HEK293 (cell line): Measurements from ENCODE around the gene KLK11.

Experiments used
- CTCF ChIA-PET: fragments of 350-600 bp; formaldehyde crosslinking; extraction: SDS; loops from one replicate; lab custom pipeline; 2021; ENCODE audit warnings: antibody characterized with exemption; lab: Yijun Ruan, JAX
- POLR2A ChIA-PET: fragments of 300-600 bp; formaldehyde crosslinking; extraction: SDS; loops from one replicate; lab custom pipeline; 2020; ENCODE audit warnings: antibody characterized with exemption, inconsistent platforms; lab: Yijun Ruan, JAX
- H3K27ac ChIP-seq: fragments of 200-500 bp; sonication (Bioruptor generic); 2 replicates; pipeline ENCODE4 v1.5.1; 2014; ENCODE audit warnings: low read depth, low read length, control low read depth, inconsistent platforms; ENCODE audit errors: extremely low read depth
- H3K36me3 ChIP-seq, 2 experiments: fragments of 200-500 bp in 1 of 2; sonication (Bioruptor generic) in 1 of 2; 1 replicate in 1 of 2; 2 replicates in 1 of 2; pipeline ENCODE4 v1.5.1; 2014 to 2017; ENCODE audit warnings: inconsistent platforms in 2 of 2, low read length in 2 of 2; ENCODE audit not compliant: control insufficient read depth in 2 of 2, insufficient read depth in 1 of 2
- H3K4me1 ChIP-seq: fragments of 200-500 bp; sonication (Bioruptor generic); 2 replicates; pipeline ENCODE4 v1.5.1; 2014; ENCODE audit warnings: mild to moderate bottlenecking, low read length, inconsistent platforms; ENCODE audit not compliant: control insufficient read depth, insufficient read depth
- H3K4me3 ChIP-seq: 2 replicates; pipeline ENCODE4 v1.5.1; 2011; ENCODE audit warnings: low read depth, mild to moderate bottlenecking, control low read depth, low read length, moderate library complexity
- H3K9me3 ChIP-seq: fragments of 200-500 bp; sonication (Bioruptor generic); 2 replicates; pipeline ENCODE4 v1.5.1; 2014; ENCODE audit warnings: low read depth, low read length, inconsistent platforms; ENCODE audit not compliant: control insufficient read depth, insufficient read depth
- MYNN ChIP-seq: fragments of 450-650 bp; formaldehyde crosslinking; IDR thresholded peaks from 2 replicates; pipeline ENCODE4 v1.5.1; 2016; ENCODE audit warnings: missing biosample characterization, missing genetic modification characterization, borderline replicate concordance
- YY2 ChIP-seq: fragments of 450-650 bp; formaldehyde crosslinking; IDR thresholded peaks from 2 replicates; pipeline ENCODE4 v1.5.1; 2016; ENCODE audit warnings: missing biosample characterization, missing genetic modification characterization
- ZBTB1 ChIP-seq: fragments of 450-650 bp; formaldehyde crosslinking; IDR thresholded peaks from 2 replicates; pipeline ENCODE4 v1.5.1; 2016; ENCODE audit warnings: missing biosample characterization, missing genetic modification characterization
- ZBTB48 ChIP-seq: fragments of 450-650 bp; formaldehyde crosslinking; IDR thresholded peaks from 2 replicates; pipeline ENCODE4 v1.5.1; 2016; ENCODE audit warnings: missing biosample characterization, missing genetic modification characterization
- ZFHX2 ChIP-seq: fragments of 450-650 bp; formaldehyde crosslinking; conservative IDR thresholded peaks from 2 replicates; pipeline ENCODE4 v1.5.1; 2016; ENCODE audit warnings: missing biosample characterization, missing genetic modification characterization
- ZFP41 ChIP-seq: fragments of 450-650 bp; formaldehyde crosslinking; IDR thresholded peaks from 2 replicates; pipeline ENCODE4 v1.5.1; 2016; ENCODE audit warnings: missing biosample characterization, missing genetic modification characterization, borderline replicate concordance
- ZNF112 ChIP-seq: fragments of 450-650 bp; formaldehyde crosslinking; IDR thresholded peaks from 2 replicates; pipeline ENCODE4 v1.5.0; 2017; ENCODE audit warnings: missing biosample characterization, missing genetic modification characterization
- ZNF184 ChIP-seq: fragments of 450-650 bp; IDR thresholded peaks from 2 replicates; pipeline ENCODE4 v1.5.1; 2018; ENCODE audit warnings: missing biosample characterization, mild to moderate bottlenecking, missing genetic modification characterization
- ZNF214 ChIP-seq: fragments of 450-650 bp; formaldehyde crosslinking; IDR thresholded peaks from 2 replicates; pipeline ENCODE4 v1.5.1; 2017; ENCODE audit warnings: missing biosample characterization, mild to moderate bottlenecking, missing genetic modification characterization, borderline replicate concordance
- ZNF274 ChIP-seq, 2 experiments: fragments of 200-500 bp in 1 of 2; fragments of 450-650 bp in 1 of 2; sonication (Bioruptor generic) in 1 of 2; formaldehyde crosslinking in 1 of 2; IDR thresholded peaks; 2 replicates each; pipeline versions ENCODE4 v1.5.1 to v1.6.1; 2014 to 2016; ENCODE audit warnings: borderline replicate concordance in 1 of 2, inconsistent platforms in 1 of 2, low read length in 1 of 2, missing biosample characterization in 1 of 2, missing genetic modification characterization in 1 of 2
- ZNF366 ChIP-seq: fragments of 450-650 bp; formaldehyde crosslinking; conservative IDR thresholded peaks from 2 replicates; pipeline ENCODE4 v1.5.1; 2016; ENCODE audit warnings: missing biosample characterization, missing genetic modification characterization
- ZNF510 ChIP-seq: fragments of 450-650 bp; formaldehyde crosslinking; IDR thresholded peaks from 2 replicates; pipeline ENCODE4 v1.5.1; 2018; ENCODE audit warnings: mild to moderate bottlenecking, missing genetic modification characterization, missing biosample characterization; ENCODE audit not compliant: insufficient replicate concordance
- ZNF530 ChIP-seq: fragments of 450-650 bp; formaldehyde crosslinking; IDR thresholded peaks from 2 replicates; pipeline ENCODE4 v1.5.1; 2016; ENCODE audit warnings: low read depth, missing biosample characterization, missing genetic modification characterization
- ZNF555 ChIP-seq: fragments of 450-650 bp; formaldehyde crosslinking; conservative IDR thresholded peaks from 2 replicates; pipeline ENCODE4 v1.5.1; 2017; ENCODE audit warnings: missing biosample characterization, mild to moderate bottlenecking, missing genetic modification characterization, inconsistent platforms
- ZNF585B ChIP-seq: fragments of 450-650 bp; formaldehyde crosslinking; IDR thresholded peaks from 2 replicates; pipeline ENCODE4 v1.5.1; 2016; ENCODE audit warnings: missing biosample characterization, missing genetic modification characterization
- ZNF626 ChIP-seq: fragments of 450-650 bp; sonication (Bioruptor Pico); formaldehyde crosslinking; IDR thresholded peaks from 2 replicates; pipeline ENCODE4 v1.5.1; 2018; ENCODE audit warnings: missing biosample characterization, missing genetic modification characterization, inconsistent platforms
- ZNF76 ChIP-seq: fragments of 450-650 bp; formaldehyde crosslinking; IDR thresholded peaks from 2 replicates; pipeline ENCODE4; 2016; ENCODE audit warnings: low read depth, missing biosample characterization, missing genetic modification characterization, borderline replicate concordance
- ZNF768 ChIP-seq: fragments of 450-650 bp; formaldehyde crosslinking; IDR thresholded peaks from 2 replicates; pipeline ENCODE4 v1.5.1; 2018; ENCODE audit warnings: missing biosample characterization, mild to moderate bottlenecking, missing genetic modification characterization
- ZSCAN16 ChIP-seq: fragments of 450-650 bp; formaldehyde crosslinking; IDR thresholded peaks from 2 replicates; pipeline ENCODE4 v1.5.1; 2016; ENCODE audit warnings: missing biosample characterization, missing genetic modification characterization
- TF ChIP-seq, protein P1 (sequence below): fragments of 450-650 bp; formaldehyde crosslinking; IDR thresholded peaks from 2 replicates; pipeline ENCODE4 v1.5.1; 2016; ENCODE audit warnings: missing biosample characterization, missing genetic modification characterization
- TF ChIP-seq, protein P2 (sequence below): fragments of 450-650 bp; formaldehyde crosslinking; IDR thresholded peaks from 2 replicates; pipeline ENCODE4 v1.5.1; 2016; ENCODE audit warnings: missing biosample characterization, missing genetic modification characterization, borderline replicate concordance
- TF ChIP-seq, protein P3 (sequence below): fragments of 450-650 bp; IDR thresholded peaks from 2 replicates; pipeline ENCODE4 v1.5.1; 2018; ENCODE audit warnings: missing biosample characterization, missing genetic modification characterization
- TF ChIP-seq, protein P4 (sequence below): fragments of 450-650 bp; formaldehyde crosslinking; IDR thresholded peaks from 2 replicates; pipeline ENCODE4 v1.5.1; 2016; ENCODE audit warnings: missing biosample characterization, missing genetic modification characterization
- TF ChIP-seq, protein P5 (sequence below): fragments of 450-650 bp; formaldehyde crosslinking; IDR thresholded peaks from 2 replicates; pipeline ENCODE4 v1.5.1; 2017; ENCODE audit warnings: missing biosample characterization, mild to moderate bottlenecking, missing genetic modification characterization, moderate library complexity

KLK11 gene

DNA sequence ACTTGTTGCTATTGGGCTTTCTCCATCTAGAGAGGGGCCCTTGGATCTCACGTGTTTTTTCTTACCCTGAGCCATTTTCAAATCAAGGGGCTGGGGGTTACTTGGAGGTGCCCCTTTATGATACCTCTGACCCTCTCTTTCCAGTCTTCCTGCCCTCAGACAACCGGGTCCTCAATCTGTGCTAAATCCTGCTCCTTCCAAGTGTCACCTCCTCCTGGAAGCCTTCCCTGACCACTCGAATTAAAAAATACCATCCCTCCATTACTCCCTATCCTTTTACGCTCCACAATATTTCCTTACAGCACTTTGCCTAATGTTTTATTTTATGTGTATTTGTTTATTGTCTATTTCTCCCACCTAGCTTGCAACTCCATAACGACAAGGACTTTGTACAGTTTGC is 28.4 kb downstream of the KLK11 start:
- Histone ChIP-seq H3K27ac (no peak overlapping the region), H3K4me3 (no peak overlapping the region), H3K36me3 (no peaks in the 10 kb centered on the region), H3K9me3 (no peaks in the 10 kb centered on the region), H3K4me1 (no peaks in the 10 kb centered on the region)
- POLR2A ChIA-PET, result no interaction called here
- CTCF ChIA-PET, result interaction anchor here (1.2 kb wide), 1 partner anchor 19 kb away, joined by 3 read pairs; no protein-coding TSS in a partner anchor
- TF ChIP-seq, protein P1, sequence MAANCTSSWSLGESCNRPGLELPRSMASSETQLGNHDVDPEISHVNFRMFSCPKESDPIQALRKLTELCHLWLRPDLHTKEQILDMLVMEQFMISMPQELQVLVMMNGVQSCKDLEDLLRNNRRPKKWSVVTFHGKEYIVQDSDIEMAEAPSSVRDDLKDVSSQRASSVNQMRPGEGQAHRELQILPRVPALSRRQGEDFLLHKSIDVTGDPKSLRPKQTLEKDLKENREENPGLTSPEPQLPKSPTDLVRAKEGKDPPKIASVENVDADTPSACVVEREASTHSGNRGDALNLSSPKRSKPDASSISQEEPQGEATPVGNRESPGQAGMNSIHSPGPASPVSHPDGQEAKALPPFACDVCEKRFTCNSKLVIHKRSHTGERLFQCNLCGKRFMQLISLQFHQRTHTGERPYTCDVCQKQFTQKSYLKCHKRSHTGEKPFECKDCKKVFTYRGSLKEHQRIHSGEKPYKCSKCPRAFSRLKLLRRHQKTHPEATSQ (tag by site-specific recombination), result no peak
- TF ChIP-seq ZNF366 (tag by site-specific recombination), result no peak
- TF ChIP-seq, protein P2, sequence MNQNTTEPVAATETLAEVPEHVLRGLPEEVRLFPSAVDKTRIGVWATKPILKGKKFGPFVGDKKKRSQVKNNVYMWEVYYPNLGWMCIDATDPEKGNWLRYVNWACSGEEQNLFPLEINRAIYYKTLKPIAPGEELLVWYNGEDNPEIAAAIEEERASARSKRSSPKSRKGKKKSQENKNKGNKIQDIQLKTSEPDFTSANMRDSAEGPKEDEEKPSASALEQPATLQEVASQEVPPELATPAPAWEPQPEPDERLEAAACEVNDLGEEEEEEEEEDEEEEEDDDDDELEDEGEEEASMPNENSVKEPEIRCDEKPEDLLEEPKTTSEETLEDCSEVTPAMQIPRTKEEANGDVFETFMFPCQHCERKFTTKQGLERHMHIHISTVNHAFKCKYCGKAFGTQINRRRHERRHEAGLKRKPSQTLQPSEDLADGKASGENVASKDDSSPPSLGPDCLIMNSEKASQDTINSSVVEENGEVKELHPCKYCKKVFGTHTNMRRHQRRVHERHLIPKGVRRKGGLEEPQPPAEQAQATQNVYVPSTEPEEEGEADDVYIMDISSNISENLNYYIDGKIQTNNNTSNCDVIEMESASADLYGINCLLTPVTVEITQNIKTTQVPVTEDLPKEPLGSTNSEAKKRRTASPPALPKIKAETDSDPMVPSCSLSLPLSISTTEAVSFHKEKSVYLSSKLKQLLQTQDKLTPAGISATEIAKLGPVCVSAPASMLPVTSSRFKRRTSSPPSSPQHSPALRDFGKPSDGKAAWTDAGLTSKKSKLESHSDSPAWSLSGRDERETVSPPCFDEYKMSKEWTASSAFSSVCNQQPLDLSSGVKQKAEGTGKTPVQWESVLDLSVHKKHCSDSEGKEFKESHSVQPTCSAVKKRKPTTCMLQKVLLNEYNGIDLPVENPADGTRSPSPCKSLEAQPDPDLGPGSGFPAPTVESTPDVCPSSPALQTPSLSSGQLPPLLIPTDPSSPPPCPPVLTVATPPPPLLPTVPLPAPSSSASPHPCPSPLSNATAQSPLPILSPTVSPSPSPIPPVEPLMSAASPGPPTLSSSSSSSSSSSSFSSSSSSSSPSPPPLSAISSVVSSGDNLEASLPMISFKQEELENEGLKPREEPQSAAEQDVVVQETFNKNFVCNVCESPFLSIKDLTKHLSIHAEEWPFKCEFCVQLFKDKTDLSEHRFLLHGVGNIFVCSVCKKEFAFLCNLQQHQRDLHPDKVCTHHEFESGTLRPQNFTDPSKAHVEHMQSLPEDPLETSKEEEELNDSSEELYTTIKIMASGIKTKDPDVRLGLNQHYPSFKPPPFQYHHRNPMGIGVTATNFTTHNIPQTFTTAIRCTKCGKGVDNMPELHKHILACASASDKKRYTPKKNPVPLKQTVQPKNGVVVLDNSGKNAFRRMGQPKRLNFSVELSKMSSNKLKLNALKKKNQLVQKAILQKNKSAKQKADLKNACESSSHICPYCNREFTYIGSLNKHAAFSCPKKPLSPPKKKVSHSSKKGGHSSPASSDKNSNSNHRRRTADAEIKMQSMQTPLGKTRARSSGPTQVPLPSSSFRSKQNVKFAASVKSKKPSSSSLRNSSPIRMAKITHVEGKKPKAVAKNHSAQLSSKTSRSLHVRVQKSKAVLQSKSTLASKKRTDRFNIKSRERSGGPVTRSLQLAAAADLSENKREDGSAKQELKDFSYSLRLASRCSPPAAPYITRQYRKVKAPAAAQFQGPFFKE (tag by site-specific recombination), result no peak
- TF ChIP-seq ZNF530 (tag by site-specific recombination), result no peak
- TF ChIP-seq ZNF626 (tag by site-specific recombination), result no peak
- no peak for TF ChIP-seq ZNF76 (tag by site-specific recombination)
- no peak for TF ChIP-seq ZBTB1 (tag by site-specific recombination)
- no peak for TF ChIP-seq ZNF274 (IDR thresholded peaks at IDR 0.05; ENCODE audit: low read length)
- TF ChIP-seq ZNF274 (tag by site-specific recombination; IDR thresholded peaks at IDR 0.05; ENCODE audit: borderline replicate concordance), result no peak
- TF ChIP-seq ZNF768, result no peak
- no peak for TF ChIP-seq MYNN (tag by site-specific recombination)
- TF ChIP-seq ZNF214 (tag by site-specific recombination), result no peak
- no peak for TF ChIP-seq ZFHX2
- no peak for TF ChIP-seq ZNF555
- no peak for TF ChIP-seq YY2 (tag by site-specific recombination)

DNA sequence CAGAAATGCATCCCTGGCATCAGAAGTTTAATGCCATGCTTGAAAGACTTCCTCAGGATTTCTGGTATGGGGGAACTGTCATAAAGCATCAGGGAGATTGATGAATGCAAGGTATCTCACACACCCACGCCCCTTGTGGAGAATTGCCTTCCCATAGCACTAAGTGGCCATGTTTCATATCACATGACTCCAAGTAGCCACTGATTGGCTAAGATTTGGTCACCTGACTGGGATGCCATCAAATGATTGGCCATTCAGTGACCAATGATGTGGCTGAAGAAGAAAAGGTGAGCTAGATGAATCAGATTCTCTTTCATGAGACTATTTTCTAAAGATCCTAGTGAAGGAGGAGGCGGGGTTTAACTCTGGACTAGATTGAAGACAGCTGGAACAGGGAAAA is 32.3 kb downstream of the KLK11 start:
- Histone ChIP-seq H3K4me1 (no peaks in the 10 kb centered on the region), H3K36me3 (no peaks in the 10 kb centered on the region), H3K27ac (no peak overlapping the region), H3K9me3 (no peaks in the 10 kb centered on the region), H3K4me3 (no peak overlapping the region)
- CTCF ChIA-PET, result interaction anchor here (1.2 to 1.3 kb wide), 2 partner anchors 23 to 27 kb away, joined by 3 to 6 read pairs; no protein-coding TSS in a partner anchor
- POLR2A ChIA-PET, result interaction anchor here (0.6 kb wide), 1 partner anchor 8 kb away, joined by 3 read pairs; no protein-coding TSS in a partner anchor
- no peak for TF ChIP-seq ZNF184 (tag by site-specific recombination)
- no peak for TF ChIP-seq ZNF112
- TF ChIP-seq ZNF585B, result no peak
- TF ChIP-seq, protein P3, sequence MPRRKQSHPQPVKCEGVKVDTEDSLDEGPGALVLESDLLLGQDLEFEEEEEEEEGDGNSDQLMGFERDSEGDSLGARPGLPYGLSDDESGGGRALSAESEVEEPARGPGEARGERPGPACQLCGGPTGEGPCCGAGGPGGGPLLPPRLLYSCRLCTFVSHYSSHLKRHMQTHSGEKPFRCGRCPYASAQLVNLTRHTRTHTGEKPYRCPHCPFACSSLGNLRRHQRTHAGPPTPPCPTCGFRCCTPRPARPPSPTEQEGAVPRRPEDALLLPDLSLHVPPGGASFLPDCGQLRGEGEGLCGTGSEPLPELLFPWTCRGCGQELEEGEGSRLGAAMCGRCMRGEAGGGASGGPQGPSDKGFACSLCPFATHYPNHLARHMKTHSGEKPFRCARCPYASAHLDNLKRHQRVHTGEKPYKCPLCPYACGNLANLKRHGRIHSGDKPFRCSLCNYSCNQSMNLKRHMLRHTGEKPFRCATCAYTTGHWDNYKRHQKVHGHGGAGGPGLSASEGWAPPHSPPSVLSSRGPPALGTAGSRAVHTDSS (tag by site-specific recombination), result no peak
- TF ChIP-seq ZFP41 (tag by site-specific recombination), result no peak
- TF ChIP-seq ZBTB48, result no peak
- TF ChIP-seq, protein P4, sequence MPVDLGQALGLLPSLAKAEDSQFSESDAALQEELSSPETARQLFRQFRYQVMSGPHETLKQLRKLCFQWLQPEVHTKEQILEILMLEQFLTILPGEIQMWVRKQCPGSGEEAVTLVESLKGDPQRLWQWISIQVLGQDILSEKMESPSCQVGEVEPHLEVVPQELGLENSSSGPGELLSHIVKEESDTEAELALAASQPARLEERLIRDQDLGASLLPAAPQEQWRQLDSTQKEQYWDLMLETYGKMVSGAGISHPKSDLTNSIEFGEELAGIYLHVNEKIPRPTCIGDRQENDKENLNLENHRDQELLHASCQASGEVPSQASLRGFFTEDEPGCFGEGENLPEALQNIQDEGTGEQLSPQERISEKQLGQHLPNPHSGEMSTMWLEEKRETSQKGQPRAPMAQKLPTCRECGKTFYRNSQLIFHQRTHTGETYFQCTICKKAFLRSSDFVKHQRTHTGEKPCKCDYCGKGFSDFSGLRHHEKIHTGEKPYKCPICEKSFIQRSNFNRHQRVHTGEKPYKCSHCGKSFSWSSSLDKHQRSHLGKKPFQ, result no peak
- TF ChIP-seq ZSCAN16 (tag by site-specific recombination), result no peak
- no peak for TF ChIP-seq ZNF510 (tag by site-specific recombination)
- TF ChIP-seq, protein P5, sequence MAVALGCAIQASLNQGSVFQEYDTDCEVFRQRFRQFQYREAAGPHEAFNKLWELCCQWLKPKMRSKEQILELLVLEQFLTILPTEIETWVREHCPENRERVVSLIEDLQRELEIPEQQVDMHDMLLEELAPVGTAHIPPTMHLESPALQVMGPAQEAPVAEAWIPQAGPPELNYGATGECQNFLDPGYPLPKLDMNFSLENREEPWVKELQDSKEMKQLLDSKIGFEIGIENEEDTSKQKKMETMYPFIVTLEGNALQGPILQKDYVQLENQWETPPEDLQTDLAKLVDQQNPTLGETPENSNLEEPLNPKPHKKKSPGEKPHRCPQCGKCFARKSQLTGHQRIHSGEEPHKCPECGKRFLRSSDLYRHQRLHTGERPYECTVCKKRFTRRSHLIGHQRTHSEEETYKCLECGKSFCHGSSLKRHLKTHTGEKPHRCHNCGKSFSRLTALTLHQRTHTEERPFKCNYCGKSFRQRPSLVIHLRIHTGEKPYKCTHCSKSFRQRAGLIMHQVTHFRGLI (tag by site-specific recombination), result no peak
